ENCODE results near the gene GPC5.

- TF ChIP-seq CTCF (IDR thresholded peaks at IDR 0.05; ENCODE audit: low read depth, low read length), result no peak
- no peak for TF ChIP-seq EZH2phosphoT487 (IDR thresholded peaks at IDR 0.05; ENCODE audit: low read depth)
Measured at GRCh38 chr13:92566767-92567166, 1168.3 kb downstream of the GPC5 start.

Data from OCI-LY3 (cell line).